H9 (cell line): ENCODE results near the gene SRRT. TPM values are rescaled to one million over a fixed set of nuclear protein-coding genes. Genes with fewer than 3 reads are reported as not detected.
A peak's percentile ranks its signal among the peaks of the same experiment; 100 is the strongest.

Source experiments
- DNase-seq: peaks from one replicate; pipeline ENCODE4 v3.0.0-alpha.2; 2017
- H2AFZ ChIP-seq: one replicate; pipeline ENCODE4 v1.6.1; 2013; ENCODE audit warnings: mild to moderate bottlenecking, low read length, control low read depth, moderate library complexity
- H2AK5ac ChIP-seq: 2 replicates; pipeline ENCODE4 v1.6.1; 2013; ENCODE audit warnings: low read length, control low read depth, mixed read lengths; ENCODE audit not compliant: insufficient read length
- H2BK120ac ChIP-seq: one replicate; pipeline ENCODE4 v1.6.1; 2013; ENCODE audit warnings: low read depth, mild to moderate bottlenecking, low read length, control low read depth, inconsistent platforms; ENCODE audit not compliant: poor library complexity, severe bottlenecking
- H2BK12ac ChIP-seq: 2 replicates; pipeline ENCODE4 v1.6.1; 2013; ENCODE audit warnings: low read length, control low read depth, mixed read lengths, low read depth; ENCODE audit not compliant: insufficient read length
- H2BK15ac ChIP-seq: 2 replicates; pipeline ENCODE4 v1.6.1; 2013; ENCODE audit warnings: low read depth, low read length, control low read depth
- H2BK20ac ChIP-seq: one replicate; pipeline ENCODE4 v1.6.1; 2013; ENCODE audit warnings: low read depth, mild to moderate bottlenecking, low read length, control low read depth, inconsistent platforms; ENCODE audit not compliant: poor library complexity, severe bottlenecking
- H2BK5ac ChIP-seq: 2 replicates; pipeline ENCODE4 v1.6.1; 2013; ENCODE audit warnings: low read length, control low read depth, mixed read lengths; ENCODE audit not compliant: insufficient read length
- H3K14ac ChIP-seq: 2 replicates; pipeline ENCODE4 v1.6.1; 2013; ENCODE audit warnings: low read length, control low read depth; ENCODE audit not compliant: insufficient read depth
- H3K18ac ChIP-seq: 2 replicates; pipeline ENCODE4 v1.6.1; 2013; ENCODE audit warnings: low read depth, mild to moderate bottlenecking, mixed read lengths, low read length, control low read depth; ENCODE audit not compliant: insufficient read length
- H3K23ac ChIP-seq: 2 replicates; pipeline ENCODE4 v1.6.1; 2013; ENCODE audit warnings: low read length, control low read depth, mixed read lengths, low read depth; ENCODE audit not compliant: insufficient read length
- H3K23me2 ChIP-seq: 2 replicates; pipeline ENCODE4 v1.6.1; 2013; ENCODE audit warnings: low read depth, mild to moderate bottlenecking, mixed read lengths, low read length, control low read depth; ENCODE audit not compliant: insufficient read length, poor library complexity, severe bottlenecking
- H3K27ac ChIP-seq: 2 replicates; pipeline ENCODE4 v1.5.1; 2013; ENCODE audit warnings: low read length, control low read depth, mixed read lengths, low read depth; ENCODE audit not compliant: insufficient read length
- H3K27me3 ChIP-seq: 2 replicates; pipeline ENCODE4 v1.6.1; 2013; ENCODE audit warnings: low read length, control low read depth, inconsistent platforms; ENCODE audit not compliant: insufficient read depth
- H3K4ac ChIP-seq: 2 replicates; pipeline ENCODE4 v1.6.1; 2013; ENCODE audit warnings: low read depth, mild to moderate bottlenecking, control low read depth, inconsistent platforms, low read length, moderate library complexity
- H3K4me1 ChIP-seq: 2 replicates; pipeline ENCODE4 v1.6.1; 2013; ENCODE audit warnings: low read length, control low read depth, inconsistent platforms; ENCODE audit not compliant: insufficient read depth
- H3K4me2 ChIP-seq: 2 replicates; pipeline ENCODE4 v1.6.1; 2013; ENCODE audit warnings: low read length, control low read depth, mixed read lengths; ENCODE audit not compliant: insufficient read length, insufficient read depth
- H3K56ac ChIP-seq: 2 replicates; pipeline ENCODE4 v1.6.1; 2013; ENCODE audit warnings: low read depth, mild to moderate bottlenecking, mixed read lengths, low read length, control low read depth; ENCODE audit not compliant: insufficient read length
- H3K79me1 ChIP-seq: 2 replicates; pipeline ENCODE4 v1.6.1; 2013; ENCODE audit warnings: low read depth, mild to moderate bottlenecking, moderate library complexity, low read length, control low read depth, inconsistent platforms; ENCODE audit not compliant: insufficient read depth, poor library complexity, severe bottlenecking
- H3K79me2 ChIP-seq: 2 replicates; pipeline ENCODE4 v1.6.1; 2013; ENCODE audit warnings: low read length, control low read depth, inconsistent platforms; ENCODE audit not compliant: insufficient read depth
- H3K9ac ChIP-seq: 2 replicates; pipeline ENCODE4 v1.6.1; 2013; ENCODE audit warnings: low read length, control low read depth, mixed read lengths; ENCODE audit not compliant: insufficient read length; ENCODE audit errors: extremely low read depth
- H3K9me3 ChIP-seq: one replicate; pipeline ENCODE4 v1.6.1; 2013; ENCODE audit warnings: low read depth, low read length, inconsistent platforms; ENCODE audit not compliant: control insufficient read depth
- H3T11ph ChIP-seq: one replicate; pipeline ENCODE4 v1.6.1; 2013; ENCODE audit warnings: mild to moderate bottlenecking, low read length, control low read depth, inconsistent platforms
- H4K20me1 ChIP-seq: one replicate; pipeline ENCODE4 v1.6.1; 2013; ENCODE audit not compliant: control insufficient read depth, insufficient read length, insufficient read depth
- H4K5ac ChIP-seq: 2 replicates; pipeline ENCODE4 v1.6.1; 2013; ENCODE audit warnings: low read depth, mild to moderate bottlenecking, mixed read lengths, low read length, control low read depth; ENCODE audit not compliant: insufficient read length
- H4K8ac ChIP-seq: replicated peaks from 2 replicates; pipeline ENCODE4 v1.6.1; 2013; ENCODE audit warnings: low read length, control low read depth, mixed read lengths, low read depth; ENCODE audit not compliant: insufficient read length
- H4K91ac ChIP-seq: 2 replicates; pipeline ENCODE4 v1.6.1; 2013; ENCODE audit warnings: low read depth, mild to moderate bottlenecking, moderate library complexity, mixed read lengths, low read length, control low read depth; ENCODE audit not compliant: insufficient read length
- H3K27ac Mint-ChIP-seq, 3 experiments: 2 replicates in 2 of 3; 3 replicates in 1 of 3; pipeline ENCODE4 v1.8.0; 2020 to 2021; ENCODE audit warnings: mixed read lengths in 3 of 3, mild to moderate bottlenecking in 1 of 3, moderate library complexity in 1 of 3
- H3K27me3 Mint-ChIP-seq: 2 replicates; pipeline ENCODE4 v1.8.0; 2021; ENCODE audit warnings: low read depth, mild to moderate bottlenecking, moderate library complexity, mixed read lengths
- H3K36me3 Mint-ChIP-seq, 3 experiments: 2 replicates in 2 of 3; 3 replicates in 1 of 3; pipeline ENCODE4 v1.8.0; 2020 to 2021; ENCODE audit warnings: low read depth in 3 of 3, mixed read lengths in 3 of 3; ENCODE audit not compliant: insufficient read depth in 1 of 3
- H3K4me1 Mint-ChIP-seq, 2 experiments: 2 replicates each; pipeline ENCODE4 v1.8.0; 2020; ENCODE audit warnings: mixed read lengths in 2 of 2
- H3K4me3 Mint-ChIP-seq, 2 experiments: 2 replicates in 1 of 2; 3 replicates in 1 of 2; pipeline ENCODE4 v1.8.0; 2020 to 2021; ENCODE audit warnings: mild to moderate bottlenecking in 2 of 2, mixed read lengths in 2 of 2, moderate library complexity in 1 of 2
- H3K9me3 Mint-ChIP-seq, 2 experiments: 2 replicates in 1 of 2; 3 replicates in 1 of 2; pipeline ENCODE4 v1.8.0; 2020; ENCODE audit warnings: mild to moderate bottlenecking in 2 of 2, mixed read lengths in 2 of 2, moderate library complexity in 1 of 2
- CTCF ChIP-seq: fragments of 200-600 bp; sonication (generic); conservative IDR thresholded peaks from 3 replicates; pipeline ENCODE4 v1.8.0; 2021; ENCODE audit warnings: antibody characterized with exemption, mild to moderate bottlenecking
- WGBS: extraction: QIAGEN DNeasy Blood & Tissue Kit; methylation state at CpG from one replicate; pipeline ENCODE4 v1.1.7; 2013; ENCODE audit warnings: missing lambda C conversion rate, low lambda C conversion rate, mixed read lengths; ENCODE audit not compliant: insufficient read length; ENCODE audit errors: extremely low coverage; 5-methylcytosine and 5-hydroxymethylcytosine counted together
- total RNA-seq: library from RNA; stranded (reverse); gene quantifications from 2 replicates; pipeline ENCODE4 v1.2.1, GENCODE V29; 2021

The SRRT gene
- total RNA-seq, 1 experiment from 2014 or later, result 373 TPM

- peak overlapping the region; percentile 73 to 83 for H3K4me3 Mint-ChIP-seq
- Histone ChIP-seq H3K27me3 (no peaks in the 10 kb centered on the region), H2BK5ac (no peak overlapping the region), H2AK5ac (no peak overlapping the region), H4K5ac (no peak overlapping the region), H2AFZ (no peak overlapping the region), H3K18ac (no peak overlapping the region), H4K8ac (no peak overlapping the region), H3K9me3 (no peaks in the 10 kb centered on the region), H3K79me2 (peaks cover 6% of the 10 kb centered on the region; the same call in 1 of the 2 replicates), H2BK120ac (no peak overlapping the region), H4K20me1 (no peaks in the 10 kb centered on the region), H4K91ac (no peak overlapping the region), H3K4ac (no peak overlapping the region), H2BK15ac (no peak overlapping the region), H3K14ac (no peak overlapping the region), H3K23me2 (peaks cover 24% of the 10 kb centered on the region), H3T11ph (no peak overlapping the region), H3K4me2 (peak overlapping the region; percentile 54), H3K4me1 (peaks cover 2% of the 10 kb centered on the region; the same call in 1 of the 2 replicates), H3K9ac (peak overlapping the region; percentile 76), H3K27ac (no peak overlapping the region), H2BK12ac (no peak overlapping the region), H3K56ac (no peak overlapping the region), H3K79me1 (no peaks in the 10 kb centered on the region), H2BK20ac (no peak overlapping the region), H3K23ac (no peak overlapping the region)
- WGBS, result no CpG with 5 or more reads among the region's 18 CpGs
- no peaks in the 10 kb centered on the region; the same call in 1 of the 2 replicates for H3K27me3 Mint-ChIP-seq
- TF ChIP-seq CTCF, result no peak
- H3K27ac Mint-ChIP-seq, result peak overlapping the region; percentile 4 to 92 (median 82); a peak in 6 of 7 replicates
- H3K9me3 Mint-ChIP-seq, result no peaks in the 10 kb centered on the region
- no peak for DNase-seq
- H3K4me1 Mint-ChIP-seq, result peaks cover 37 to 48% of the 10 kb centered on the region in 2 experiments
- peaks cover 47 to 56% (median 52%) of the 10 kb centered on the region in 3 experiments for H3K36me3 Mint-ChIP-seq
Observed at GRCh38 chr7:100888291-100888987, 13.5 kb downstream of the SRRT start.
